ENCODE data around the gene MAP10.

DNA sequence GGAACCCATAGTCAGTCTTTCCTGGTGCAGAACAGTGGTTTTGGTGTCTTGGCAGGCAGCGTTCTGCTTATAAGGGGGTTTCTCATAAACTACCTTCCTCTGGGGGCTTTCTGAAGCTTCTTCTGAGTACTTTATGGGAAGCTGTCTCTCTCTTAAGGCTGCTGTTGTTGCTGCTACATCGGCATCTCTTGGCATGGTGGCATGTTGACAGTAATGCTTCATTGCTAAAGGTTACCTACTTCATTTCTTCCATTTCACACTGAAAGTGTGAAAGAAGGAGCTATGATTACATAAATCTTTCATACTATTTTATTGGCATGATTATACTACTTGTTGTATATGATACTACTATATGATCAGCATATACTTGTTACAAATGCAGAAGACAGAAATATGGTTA, 6.3 kb upstream of the MAP10 start:
- TF ChIP-seq POLR2AphosphoS5 (IDR thresholded peaks at IDR 0.05; ENCODE audit: low read depth, low read length) = no peak
- TF ChIP-seq CTCF (IDR thresholded peaks at IDR 0.05) = no peak
- no peak for TF ChIP-seq SIN3A (IDR thresholded peaks at IDR 0.05; ENCODE audit: borderline replicate concordance, insufficient read depth, low read depth, low read length)

Data from Panc1 (cell line).